Measurements from ENCODE around the gene COMMD1.

Gene COMMD1

DNA sequence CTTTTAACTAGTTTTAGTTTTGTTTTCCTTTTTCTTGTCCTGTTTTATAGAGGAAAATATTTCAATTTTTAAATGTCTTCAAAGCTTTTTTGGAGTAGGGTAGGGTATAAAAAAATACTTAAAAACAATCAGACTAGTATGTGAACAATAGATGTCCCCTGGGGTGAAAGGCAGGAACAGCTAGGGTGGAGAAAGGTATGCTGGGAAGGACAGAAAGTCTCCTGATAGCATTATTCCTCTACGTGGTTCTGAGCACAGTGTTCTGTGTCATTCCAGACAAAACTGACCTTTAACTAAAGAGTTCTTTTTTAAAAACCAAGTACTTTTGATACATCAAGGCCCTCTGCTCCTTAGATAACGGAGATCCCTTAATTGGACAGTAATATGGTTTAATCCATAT lies 258.4 kb downstream of the COMMD1 start:
- DNase-seq (ENCODE audit: extremely low read depth in 1 of 2, low read depth in 1 of 2): no peak

DNA sequence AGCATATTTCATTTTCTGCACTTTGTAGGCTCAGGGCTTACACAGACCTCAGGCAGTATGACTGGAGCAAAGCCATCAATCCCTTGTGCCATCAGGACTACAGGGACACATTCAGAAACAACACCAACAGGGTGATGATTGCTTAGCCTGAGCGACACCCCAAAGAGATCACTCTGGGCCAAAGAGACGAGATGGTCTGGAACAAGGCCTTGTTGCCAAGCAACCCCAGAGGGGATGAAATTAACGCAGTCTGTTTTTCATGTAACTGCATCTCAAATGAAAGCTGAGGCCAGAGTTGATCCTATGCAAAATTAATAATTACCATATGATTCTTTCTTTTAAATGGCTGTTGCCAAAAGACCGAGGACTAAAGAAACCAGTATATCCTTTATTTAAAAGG lies 270.3 kb downstream of the COMMD1 start:
- no peak for DNase-seq (ENCODE audit: extremely low read depth in 1 of 2, low read depth in 1 of 2)

DNA sequence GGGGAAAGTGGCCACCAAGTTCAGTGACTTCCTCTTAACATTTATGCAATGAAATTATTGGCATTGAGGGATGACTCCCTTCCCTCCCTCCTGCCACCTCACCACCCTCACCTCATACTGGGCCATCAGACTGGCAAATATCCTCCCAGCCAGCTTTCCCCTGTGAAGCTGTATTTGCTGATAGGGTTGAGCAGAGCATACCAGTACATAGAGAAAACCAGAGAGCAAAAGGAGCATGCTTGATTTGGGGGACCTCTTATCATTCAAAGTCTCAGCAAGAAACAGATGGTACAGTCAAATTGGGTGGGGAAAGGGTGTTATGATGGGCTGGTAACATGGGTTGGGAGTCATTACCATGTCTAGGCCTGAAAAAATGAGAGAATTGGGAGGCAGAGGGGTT lies 271.3 kb downstream of the COMMD1 start:
- no peak for DNase-seq (ENCODE audit: extremely low read depth in 1 of 2, low read depth in 1 of 2)

DNA sequence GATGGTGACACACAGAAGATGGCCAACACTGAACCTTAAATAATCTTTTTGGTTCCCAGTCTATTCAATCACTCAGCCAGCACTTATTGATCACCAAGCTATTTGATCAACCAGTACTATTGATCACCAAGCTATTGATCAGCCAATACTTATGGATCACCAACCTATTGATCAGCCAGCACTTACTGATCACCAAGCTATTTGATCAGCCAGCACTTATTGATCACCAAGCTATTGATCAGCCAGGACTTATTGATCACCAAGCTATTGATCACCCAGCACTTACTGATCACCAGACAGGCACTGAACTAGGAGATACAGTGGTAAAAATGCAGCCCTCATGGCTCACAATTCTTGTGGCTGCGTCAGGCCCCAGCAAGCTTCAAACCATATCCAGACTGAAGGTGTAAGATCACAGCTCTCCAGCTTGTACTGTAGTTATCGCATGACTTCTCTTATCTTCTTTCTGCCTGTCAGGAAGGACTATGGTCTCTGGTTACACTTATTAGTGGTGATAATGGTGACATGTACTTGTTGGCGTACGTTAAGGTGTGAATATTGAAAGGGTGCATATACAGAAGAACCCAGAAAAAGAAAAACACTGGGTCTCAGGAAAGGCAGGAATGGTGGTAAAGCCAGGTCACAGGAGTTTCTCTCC lies 272.0 kb downstream of the COMMD1 start:
- no peak for DNase-seq (ENCODE audit: extremely low read depth in 1 of 2, low read depth in 1 of 2)

DNA sequence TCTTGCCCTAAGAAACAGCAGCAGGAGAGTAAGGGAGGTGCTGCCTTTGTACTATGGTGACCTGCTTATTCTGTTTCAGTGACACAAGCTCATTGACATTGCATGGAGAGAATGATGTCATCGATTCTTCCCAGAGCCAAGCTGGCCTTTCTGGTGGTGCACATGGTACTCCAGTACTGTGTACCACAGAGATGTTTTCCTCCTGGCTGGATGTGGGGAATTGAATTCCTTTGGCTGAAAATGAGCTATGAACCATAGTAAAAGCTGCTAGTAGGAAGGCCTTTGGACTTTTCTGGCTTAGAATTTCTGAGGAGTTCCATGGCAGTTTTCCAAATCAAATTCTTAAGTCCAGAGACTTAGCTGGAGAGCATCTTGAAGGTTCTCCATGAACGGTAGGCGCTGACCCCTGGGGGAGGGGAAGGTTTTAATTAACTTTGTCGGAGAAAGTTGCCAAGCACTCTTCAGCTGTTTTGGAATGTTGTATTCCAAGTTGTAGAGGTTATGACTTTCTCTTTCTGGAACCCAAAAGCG lies 273.3 kb downstream of the COMMD1 start:
- no peak for DNase-seq (ENCODE audit: extremely low read depth in 1 of 2, low read depth in 1 of 2)

DNA sequence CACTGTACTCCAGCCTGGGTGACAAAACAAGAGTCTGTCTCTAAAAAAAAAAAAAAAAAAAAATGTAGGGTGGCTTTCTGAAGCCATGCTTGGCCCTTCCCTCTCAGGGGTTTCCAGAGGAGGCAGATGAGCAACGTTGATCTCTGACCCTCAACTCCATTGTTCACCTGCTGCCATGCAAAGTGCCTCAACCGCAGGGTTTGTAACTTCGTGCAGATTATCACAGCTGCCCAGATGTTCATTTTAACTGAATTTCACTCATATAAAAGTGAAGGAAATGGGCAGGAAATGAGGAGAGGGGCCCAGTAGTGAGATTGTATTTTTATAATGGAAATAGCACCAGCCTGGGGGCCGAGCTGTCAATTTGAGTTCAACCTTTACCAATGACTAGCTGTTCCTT lies 275.5 kb downstream of the COMMD1 start:
- DNase-seq (ENCODE audit: extremely low read depth in 1 of 2, low read depth in 1 of 2): no peak

DNA sequence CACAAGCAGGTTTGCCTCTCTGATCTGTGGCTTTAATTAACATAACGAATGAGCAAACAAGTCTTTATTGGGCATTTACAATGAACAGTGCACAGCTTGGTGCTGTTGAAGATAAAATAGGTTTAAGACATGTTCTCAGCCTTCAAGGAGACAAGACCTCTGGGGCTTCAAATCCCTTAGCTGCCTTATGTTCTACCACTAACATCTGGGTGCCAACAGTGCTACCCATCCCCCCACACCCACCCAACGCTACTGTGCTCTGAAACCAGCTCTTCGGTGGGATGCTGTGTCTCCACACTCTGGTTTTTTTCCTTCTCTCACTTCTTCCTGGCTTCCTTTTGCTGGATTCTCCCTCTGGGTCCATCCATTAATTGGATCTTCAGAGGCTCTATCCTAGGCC lies 276.4 kb downstream of the COMMD1 start:
- DNase-seq (ENCODE audit: extremely low read depth in 1 of 2, low read depth in 1 of 2): no peak

DNA sequence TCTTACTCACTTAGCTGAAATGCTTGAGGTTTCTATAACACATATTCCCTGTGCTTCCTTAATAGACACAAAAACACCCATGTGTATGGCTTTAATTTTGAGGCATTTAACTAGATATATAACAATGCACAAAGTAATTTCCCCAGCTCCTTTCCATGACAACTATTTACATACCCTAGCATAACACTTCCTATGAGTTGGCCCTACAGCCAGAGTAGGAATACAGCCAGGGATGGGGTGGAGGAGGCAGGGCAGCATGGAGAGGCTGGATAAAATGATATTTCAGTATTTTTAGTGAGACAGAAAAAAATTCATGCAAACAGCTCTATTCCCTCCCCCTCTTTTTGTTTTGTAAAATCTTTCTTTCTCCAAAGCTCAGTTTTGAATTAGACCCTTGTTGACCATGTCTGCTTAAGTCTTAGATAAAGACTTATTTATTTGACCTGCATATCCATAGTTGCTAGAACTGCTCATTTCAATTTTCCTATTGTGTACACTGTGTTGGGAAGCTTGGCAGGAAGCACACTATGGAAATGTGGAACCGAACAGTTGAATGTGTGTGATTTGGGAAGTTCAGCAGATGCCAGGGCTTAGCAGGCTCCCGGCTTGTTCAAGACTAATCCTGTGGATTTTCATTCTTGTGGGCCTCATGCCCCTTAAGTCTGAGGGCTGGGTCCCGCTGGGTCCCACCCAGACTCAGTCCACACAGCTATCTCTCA lies 279.2 kb downstream of the COMMD1 start:
- DNase-seq (ENCODE audit: extremely low read depth in 1 of 2, low read depth in 1 of 2): no peak

Measured in activated CD8-positive, alpha-beta memory T cell treated with anti-CD3 and anti-CD28 coated beads for 1 hour (primary cell).